HepG2 (cell line): ENCODE measurements around the gene GALNT18. TPM values are rescaled to one million over a fixed set of nuclear protein-coding genes. Genes with fewer than 3 reads are reported as not detected.

Experiments used
- ATAC-seq: fragments of 200-7000 bp; cut with Tn5 transposase; 3 replicates; pipeline ENCODE4 v1.9.1; 2020; ENCODE audit warnings: mild to moderate bottlenecking, moderate library complexity
- BruUV-seq: library from RNA; stranded (reverse); fragments of 400-500 nt; replicated peaks from 2 replicates; lab custom pipeline; 2021; lab: Mats Ljungman, UMichigan
- CTCF ChIA-PET: fragments of 300-600 bp; formaldehyde crosslinking; extraction: SDS; loops from one replicate; lab custom pipeline; 2021; ENCODE audit warnings: low total read pairs, inconsistent platforms, low intra/inter-chr PET ratio; lab: Yijun Ruan, JAX
- POLR2A ChIA-PET: fragments of 350-600 bp; sonication (Branson Sonifier 250); formaldehyde crosslinking; loops from one replicate; lab custom pipeline; 2020; ENCODE audit warnings: antibody characterized with exemption, inconsistent platforms; lab: Yijun Ruan, JAX
- DNase-seq: peaks from one replicate; pipeline ENCODE4 v3.0.0-alpha.2; 2015; ENCODE audit warnings: low spot score
- FAIRE-seq: peaks from 3 replicates; lab custom pipeline; 2011; peaks lifted over from hg19 to GRCh38; lab: Jason Lieb, UNC
- H2AFZ ChIP-seq: one replicate; pipeline ENCODE4 v1.6.1; 2011; ENCODE audit warnings: low read length, inconsistent platforms
- H3K27ac ChIP-seq: fragments of 300-600 bp; 3 replicates; pipeline ENCODE4 v1.8.0; 2011; ENCODE audit warnings: mixed run types, mild to moderate bottlenecking, mixed read lengths, low read length, inconsistent platforms; ENCODE audit not compliant: insufficient read depth; ENCODE audit errors: extremely low read length
- H3K27me3 ChIP-seq, 2 experiments: fragments of 200-600 bp in 1 of 2; 2 replicates in 1 of 2; 3 replicates in 1 of 2; pipeline versions ENCODE4 v1.6.0 to v1.8.0; 2011; ENCODE audit warnings: low read length in 2 of 2, mild to moderate bottlenecking in 2 of 2, moderate library complexity in 2 of 2, inconsistent platforms in 1 of 2; ENCODE audit not compliant: insufficient read depth in 2 of 2, control insufficient read depth in 1 of 2
- H3K36me3 ChIP-seq, 2 experiments: fragments of 200-600 bp in 1 of 2; replicated peaks in 1 of 2; 2 replicates in 1 of 2; 3 replicates in 1 of 2; pipeline versions ENCODE4 v1.5.1 to v1.8.0; 2011; ENCODE audit warnings: low read length in 2 of 2, inconsistent platforms in 1 of 2; ENCODE audit not compliant: insufficient read depth in 2 of 2, control insufficient read depth in 1 of 2
- H3K4me1 ChIP-seq: 2 replicates; pipeline ENCODE4 v1.5.1; 2012; ENCODE audit warnings: low read length, inconsistent platforms; ENCODE audit not compliant: insufficient read depth
- H3K4me2 ChIP-seq: 2 replicates; pipeline ENCODE4 v1.6.0; 2011; ENCODE audit warnings: low read depth, low read length, inconsistent platforms
- H3K4me3 ChIP-seq, 3 experiments: fragments of 200-600 bp in 1 of 3; sonication (generic), shearing (Covaris generic) in 1 of 3; replicated peaks in 1 of 3; 2 replicates each; pipeline ENCODE4 v1.5.1; 2011 to 2016; ENCODE audit warnings: low read length in 3 of 3, inconsistent platforms in 2 of 3, low read depth in 2 of 3, mild to moderate bottlenecking in 2 of 3, control low read depth in 1 of 3, mixed read lengths in 1 of 3; ENCODE audit not compliant: insufficient read depth in 1 of 3
- H3K79me2 ChIP-seq: one replicate; pipeline ENCODE4 v1.6.1; 2011; ENCODE audit warnings: low read length, inconsistent platforms; ENCODE audit not compliant: insufficient read depth
- H3K9ac ChIP-seq: 2 replicates; pipeline ENCODE4 v1.6.0; 2011; ENCODE audit warnings: mild to moderate bottlenecking, low read depth, low read length, inconsistent platforms; ENCODE audit not compliant: insufficient read depth
- H3K9me3 ChIP-seq: 2 replicates; pipeline ENCODE4 v1.5.1; 2012; ENCODE audit warnings: mild to moderate bottlenecking, low read length
- H4K20me1 ChIP-seq: 2 replicates; pipeline ENCODE4 v1.6.0; 2011; ENCODE audit warnings: inconsistent platforms, mild to moderate bottlenecking, low read length, moderate library complexity; ENCODE audit not compliant: insufficient read depth
- IRF2 ChIP-seq: IDR thresholded peaks from 2 replicates; pipeline ENCODE4 v1.6.1; 2018; ENCODE audit warnings: missing genetic modification reagents, missing compliant biosample characterization
- IRX3 ChIP-seq: sonication (generic); formaldehyde crosslinking; IDR thresholded peaks from 2 replicates; pipeline ENCODE4 v1.8.1; 2023; ENCODE audit warnings: mild to moderate bottlenecking, low read depth, missing genetic modification reagents, borderline replicate concordance
- KLF9 ChIP-seq: IDR thresholded peaks from 2 replicates; pipeline ENCODE4 v1.6.1; 2016; ENCODE audit warnings: low read depth
- NBN ChIP-seq: fragments of 450-650 bp; conservative IDR thresholded peaks from 2 replicates; pipeline ENCODE4 v1.6.1; 2017
- PLSCR1 ChIP-seq: sonication (generic); formaldehyde crosslinking; IDR thresholded peaks from 2 replicates; pipeline ENCODE4 v1.5.0; 2020; ENCODE audit warnings: missing genetic modification reagents, mild to moderate bottlenecking, borderline replicate concordance
- SUZ12 ChIP-seq: fragments of 150-350 bp; IDR thresholded peaks from 2 replicates; pipeline ENCODE4 v1.6.1; 2014; ENCODE audit warnings: low read depth, low read length
- TCF12 ChIP-seq, 2 experiments: fragments of 450-650 bp in 1 of 2; sonication (generic) in 1 of 2; formaldehyde crosslinking in 1 of 2; IDR thresholded peaks; 2 replicates each; pipeline versions ENCODE4 v1.6.1 to v1.8.0; 2017 to 2022; ENCODE audit warnings: antibody characterized with exemption in 1 of 2, mild to moderate bottlenecking in 1 of 2, missing genetic modification reagents in 1 of 2, moderate library complexity in 1 of 2
- XRCC5 ChIP-seq: fragments of 200-400 bp; formaldehyde crosslinking; optimal IDR thresholded peaks from 2 replicates; pipeline ENCODE3; 2017; ENCODE audit warnings: mild to moderate bottlenecking, low read length
- ZNF280D ChIP-seq: sonication (generic); formaldehyde crosslinking; IDR thresholded peaks from 2 replicates; pipeline ENCODE4 v1.5.1; 2020; ENCODE audit warnings: mild to moderate bottlenecking, missing genetic modification reagents
- ZNF547 ChIP-seq: sonication (generic); formaldehyde crosslinking; IDR thresholded peaks from 2 replicates; pipeline ENCODE4 v1.5.1; 2020; ENCODE audit warnings: mild to moderate bottlenecking, missing genetic modification reagents
- WGBS: methylation state at CpG from one replicate; pipeline ENCODE4 v1.1.6; 2017; ENCODE audit warnings: low lambda C conversion rate; 5-methylcytosine and 5-hydroxymethylcytosine counted together
- in situ Hi-C: cut with HindIII; loops from 2 replicates; pipeline ENCODE4 v1.10.0; 2017; ENCODE audit warnings: low pct_unique_long_range_greater_than_20kb; ENCODE audit not compliant: extremely low pct_ligation_motif_present
- intact Hi-C: fragments of 100-400 bp; cut with micrococcal nuclease; formaldehyde crosslinking; loops from one replicate; pipeline ENCODE4 v1.10.0; 2022; ENCODE audit not compliant: unreplicated experiment
- polyA plus RNA-seq, 8 experiments: library from polyadenylated mRNA; depleted of rRNA in 3 of 8; stranded (reverse) in 7 of 8; unstranded in 1 of 8; fragments of >200 nt; fragmentation: Illumina TruSeq in 4 of 8; extraction: Trizol in 4 of 8; gene quantifications; 2 replicates each; pipeline versions ENCODE4 v1.2.1 to v1.2.3, GENCODE V29; 2011 to 2016; ENCODE audit warnings: low read depth in 4 of 8, missing spikeins in 1 of 8, mixed read lengths in 1 of 8; ENCODE audit not compliant: insufficient read depth in 1 of 8
- total RNA-seq, 5 experiments: library from RNA; depleted of rRNA; stranded (reverse); fragments of >200 nt; fragmentation: Illumina TruSeq; extraction: Trizol; gene quantifications; 2 replicates each; pipeline ENCODE4 v1.2.3, GENCODE V29; 2016; ENCODE audit warnings: low read depth in 1 of 5
- TF ChIP-seq, protein P1 (sequence below): sonication (generic); formaldehyde crosslinking; IDR thresholded peaks from 2 replicates; pipeline ENCODE4 v1.9.0; 2021; ENCODE audit warnings: missing genetic modification reagents, mild to moderate bottlenecking, borderline replicate concordance
- TF ChIP-seq, protein P2 (sequence below): sonication (generic); formaldehyde crosslinking; IDR thresholded peaks from 2 replicates; pipeline ENCODE4 v1.4.0; 2020; ENCODE audit warnings: missing genetic modification reagents; ENCODE audit errors: not compliant biosample characterization
- TF ChIP-seq, protein P3 (sequence below): sonication (generic); formaldehyde crosslinking; conservative IDR thresholded peaks from 2 replicates; pipeline ENCODE4 v1.4.0; 2020; ENCODE audit warnings: missing genetic modification reagents
- TF ChIP-seq, protein P4 (sequence below): sonication (generic); formaldehyde crosslinking; IDR thresholded peaks from 2 replicates; pipeline ENCODE4 v1.5.0; 2020; ENCODE audit warnings: missing genetic modification reagents, mild to moderate bottlenecking, borderline replicate concordance

GALNT18 gene
- total and polyA plus RNA-seq, 2 of the 13 experiments (the other 11 are each of a cell fraction or from before 2014, with no cell fraction given) = 0.11 TPM; not detected in 1

DNA sequence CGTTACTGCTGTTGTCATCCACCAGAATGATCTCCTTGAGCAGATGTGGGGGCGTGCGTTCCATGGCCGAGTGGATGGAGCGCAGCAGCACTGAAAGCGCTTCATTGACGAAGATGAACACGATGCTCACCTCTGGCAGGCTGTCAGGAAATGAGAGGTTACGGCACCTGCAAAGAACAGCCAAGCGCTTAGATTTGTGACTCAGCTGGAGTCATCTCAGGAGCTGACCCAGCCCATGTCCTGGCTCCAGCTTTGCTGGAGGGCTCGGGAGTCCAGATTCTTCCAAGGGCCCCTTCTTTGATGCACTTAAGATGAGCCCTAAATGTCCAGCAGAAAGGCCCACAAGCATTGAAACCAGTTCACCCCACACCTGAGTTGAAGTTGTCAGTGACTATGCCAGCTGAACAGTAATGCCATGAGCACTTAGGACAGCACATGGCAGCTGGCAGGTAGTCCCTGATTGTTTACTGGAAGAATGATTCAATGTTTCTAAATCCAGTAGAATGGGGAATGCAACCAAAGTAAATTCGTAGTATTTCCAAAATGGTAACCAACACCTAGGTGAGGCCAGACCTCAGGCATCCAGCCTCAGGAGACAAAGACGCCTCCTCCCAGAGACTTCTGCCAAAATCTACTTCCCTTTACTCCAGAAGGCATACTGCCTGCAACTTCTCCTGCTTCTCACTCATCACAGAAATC, 189.0 kb downstream of the GALNT18 start:
- ChIA-PET POLR2A (no interaction called here), CTCF (no interaction called here)
- Histone ChIP-seq H3K4me1 (no peaks in the 10 kb centered on the region), H3K9ac (no peak overlapping the region), H3K79me2 (no peaks in the 10 kb centered on the region), H3K9me3 (no peaks in the 10 kb centered on the region), H3K27ac (no peak overlapping the region), H3K4me3 (no peak overlapping the region), H2AFZ (no peak overlapping the region), H3K4me2 (no peak overlapping the region), H4K20me1 (no peaks in the 10 kb centered on the region), H3K36me3 (no peaks in the 10 kb centered on the region), H3K27me3 (peaks cover 7 to 30% of the 10 kb centered on the region in 2 experiments; a peak in 4 of 5 replicates)
- intact Hi-C loops = no loop called here
- in situ Hi-C loops = no loop called here
- DNase-seq (no peak), ATAC-seq (no peak), FAIRE-seq (no peak)
- WGBS = 5% methylated on average over 2 of the region's 13 CpGs
- BruUV-seq = no TSS peak
- no peak for TF ChIP-seq XRCC5
- TF ChIP-seq, protein P1, sequence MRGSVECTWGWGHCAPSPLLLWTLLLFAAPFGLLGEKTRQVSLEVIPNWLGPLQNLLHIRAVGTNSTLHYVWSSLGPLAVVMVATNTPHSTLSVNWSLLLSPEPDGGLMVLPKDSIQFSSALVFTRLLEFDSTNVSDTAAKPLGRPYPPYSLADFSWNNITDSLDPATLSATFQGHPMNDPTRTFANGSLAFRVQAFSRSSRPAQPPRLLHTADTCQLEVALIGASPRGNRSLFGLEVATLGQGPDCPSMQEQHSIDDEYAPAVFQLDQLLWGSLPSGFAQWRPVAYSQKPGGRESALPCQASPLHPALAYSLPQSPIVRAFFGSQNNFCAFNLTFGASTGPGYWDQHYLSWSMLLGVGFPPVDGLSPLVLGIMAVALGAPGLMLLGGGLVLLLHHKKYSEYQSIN = no peak
- TF ChIP-seq ZNF547 (CRISPR knock-in tag) = no peak
- TF ChIP-seq, protein P2, sequence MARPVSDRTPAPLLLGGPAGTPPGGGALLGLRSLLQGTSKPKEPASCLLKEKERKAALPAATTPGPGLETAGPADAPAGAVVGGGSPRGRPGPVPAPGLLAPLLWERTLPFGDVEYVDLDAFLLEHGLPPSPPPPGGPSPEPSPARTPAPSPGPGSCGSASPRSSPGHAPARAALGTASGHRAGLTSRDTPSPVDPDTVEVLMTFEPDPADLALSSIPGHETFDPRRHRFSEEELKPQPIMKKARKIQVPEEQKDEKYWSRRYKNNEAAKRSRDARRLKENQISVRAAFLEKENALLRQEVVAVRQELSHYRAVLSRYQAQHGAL (CRISPR knock-in tag) = no peak
- no peak for TF ChIP-seq SUZ12
- TF ChIP-seq IRX3 (CRISPR knock-in tag) = no peak
- TF ChIP-seq KLF9 = no peak
- TF ChIP-seq ZNF280D (CRISPR knock-in tag) = no peak
- TF ChIP-seq, protein P3, sequence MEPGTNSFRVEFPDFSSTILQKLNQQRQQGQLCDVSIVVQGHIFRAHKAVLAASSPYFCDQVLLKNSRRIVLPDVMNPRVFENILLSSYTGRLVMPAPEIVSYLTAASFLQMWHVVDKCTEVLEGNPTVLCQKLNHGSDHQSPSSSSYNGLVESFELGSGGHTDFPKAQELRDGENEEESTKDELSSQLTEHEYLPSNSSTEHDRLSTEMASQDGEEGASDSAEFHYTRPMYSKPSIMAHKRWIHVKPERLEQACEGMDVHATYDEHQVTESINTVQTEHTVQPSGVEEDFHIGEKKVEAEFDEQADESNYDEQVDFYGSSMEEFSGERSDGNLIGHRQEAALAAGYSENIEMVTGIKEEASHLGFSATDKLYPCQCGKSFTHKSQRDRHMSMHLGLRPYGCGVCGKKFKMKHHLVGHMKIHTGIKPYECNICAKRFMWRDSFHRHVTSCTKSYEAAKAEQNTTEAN (CRISPR knock-in tag) = no peak
- no peak for TF ChIP-seq PLSCR1
- no peak for TF ChIP-seq TCF12 (IDR thresholded peaks at IDR 0.05)
- TF ChIP-seq TCF12 (CRISPR knock-in tag; IDR thresholded peaks at IDR 0.05) = no peak
- TF ChIP-seq, protein P4, sequence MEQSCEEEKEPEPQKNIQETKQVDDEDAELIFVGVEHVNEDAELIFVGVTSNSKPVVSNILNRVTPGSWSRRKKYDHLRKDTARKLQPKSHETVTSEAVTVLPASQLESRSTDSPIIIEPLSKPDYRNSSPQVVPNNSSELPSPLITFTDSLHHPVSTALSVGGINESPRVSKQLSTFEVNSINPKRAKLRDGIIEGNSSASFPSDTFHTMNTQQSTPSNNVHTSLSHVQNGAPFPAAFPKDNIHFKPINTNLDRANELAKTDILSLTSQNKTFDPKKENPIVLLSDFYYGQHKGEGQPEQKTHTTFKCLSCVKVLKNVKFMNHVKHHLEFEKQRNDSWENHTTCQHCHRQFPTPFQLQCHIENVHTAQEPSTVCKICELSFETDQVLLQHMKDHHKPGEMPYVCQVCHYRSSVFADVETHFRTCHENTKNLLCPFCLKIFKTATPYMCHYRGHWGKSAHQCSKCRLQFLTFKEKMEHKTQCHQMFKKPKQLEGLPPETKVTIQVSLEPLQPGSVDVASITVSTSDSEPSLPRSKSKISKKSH = no peak
- no peak for TF ChIP-seq IRF2 (CRISPR knock-in tag)
- TF ChIP-seq NBN = no peak
